Measurements from ENCODE around the gene MTTP.
"Not testable (repeated sequence)": the region's sequence is repeated elsewhere in the genome, so short reads cannot be mapped to it uniquely, and the experiment has no call there.

The MTTP gene

GRCh38 chr4:99574530-99575324 lies at the start of gene MTTP:
MTTP (plus strand) TSS chr4:99574824; CDS start chr4:99574910, 86 bp downstream.
- DNase-seq = no peak

GRCh38 chr4:99529228-99529627 lies 45.4 kb upstream of the MTTP start:
- no peak for DNase-seq

DNA sequence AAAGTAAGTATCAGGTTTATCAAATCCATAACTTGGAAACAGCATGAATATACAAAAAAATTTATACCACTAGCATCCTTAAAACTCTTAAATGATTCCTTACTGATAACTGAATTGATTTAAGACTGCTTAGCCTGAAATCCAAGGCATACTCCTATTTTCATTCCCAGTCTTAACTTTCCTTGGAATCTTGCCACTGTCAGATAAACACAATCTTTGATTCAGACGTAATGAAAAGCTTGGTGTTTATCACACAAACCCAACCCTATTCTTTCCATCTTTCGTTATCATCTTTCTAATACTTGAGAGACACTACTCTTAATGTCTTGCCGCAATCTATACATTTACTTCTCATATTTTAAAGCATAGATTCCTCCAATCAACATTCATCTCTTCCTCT lies 44.7 kb upstream of the MTTP start:
- DNase-seq = no peak

DNA sequence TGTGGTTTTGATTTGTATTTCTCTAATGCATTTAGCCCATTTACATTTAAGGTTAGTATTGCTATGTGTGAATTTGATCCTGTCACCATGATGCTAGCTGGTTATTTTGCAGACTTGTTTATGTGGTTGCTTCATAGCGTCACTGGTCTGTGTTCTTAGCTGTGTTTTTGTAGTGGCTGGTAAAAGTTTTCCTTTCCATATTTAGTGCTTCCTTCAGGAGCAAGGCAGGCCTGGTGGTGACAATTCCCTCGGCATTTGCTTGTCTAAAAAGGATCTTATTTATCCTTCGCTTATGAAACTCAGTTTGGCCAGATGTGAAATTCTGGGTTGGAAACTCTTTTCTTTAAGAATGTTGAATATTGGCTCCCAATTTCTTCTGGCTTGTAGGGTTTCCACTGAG lies 39.9 kb upstream of the MTTP start:
- not testable (repeated sequence) for DNase-seq

- DNase-seq = no peak
These were observed 38.4 kb upstream of the MTTP start for GRCh38 chr4:99536271-99536670.

GRCh38 chr4:99536848-99537247 lies 37.8 kb upstream of the MTTP start:
- DNase-seq = no peak

GRCh38 chr4:99537674-99538073 lies 37.0 kb upstream of the MTTP start:
- no peak for DNase-seq

GRCh38 chr4:99540277-99540939 lies 34.2 kb upstream of the MTTP start:
- DNase-seq = no peak

DNA sequence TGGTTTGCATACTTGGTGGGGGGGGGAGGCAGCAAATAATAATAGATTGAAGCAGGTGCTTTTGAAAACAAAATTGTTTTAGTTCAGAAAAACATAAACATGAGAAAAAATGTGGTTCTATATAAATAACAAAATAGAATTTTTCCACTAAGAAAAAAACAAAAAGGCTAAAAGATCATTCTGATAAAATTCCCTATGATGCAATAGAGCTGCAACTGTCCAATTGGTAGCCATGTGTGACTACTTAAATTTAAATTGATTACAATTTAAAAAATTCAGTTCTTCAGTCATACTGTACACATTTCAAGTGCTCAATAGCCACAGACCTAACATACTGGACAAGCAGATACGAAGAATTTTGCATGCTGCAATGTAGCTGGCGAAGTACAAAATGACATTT lies 21.8 kb upstream of the MTTP start:
- no peak for DNase-seq

- DNase-seq = peak; percentile 93 to 96
These were observed 11.1 kb upstream of the MTTP start, which contains the start of gene TRMT10A for GRCh38 chr4:99563310-99564186. TRMT10A (minus strand) TSS chr4:99564039; CDS start chr4:99559338, 4,701 bp downstream.

DNA sequence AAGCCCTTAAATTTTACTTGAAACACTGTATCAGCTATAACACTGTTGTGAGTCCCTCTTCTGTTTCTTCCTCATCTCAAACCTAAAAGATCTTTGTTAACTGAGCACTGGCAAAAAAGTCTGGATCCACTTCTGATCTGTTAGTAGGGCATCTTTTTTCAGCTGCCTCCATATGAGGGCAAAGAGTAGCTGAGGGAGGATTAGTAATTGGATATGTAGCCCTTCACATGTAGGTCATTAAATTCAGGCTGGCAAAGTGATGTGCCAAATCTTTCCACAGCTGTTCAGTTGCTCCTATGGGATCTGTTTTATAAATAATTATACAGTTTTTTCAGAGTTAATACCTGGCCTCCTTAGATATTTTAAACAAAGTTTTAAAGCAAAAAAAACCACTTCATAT lies 9.7 kb upstream of the MTTP start:
- DNase-seq = peak in 1 of 2 experiments; percentile 46

- DNase-seq = no peak
These were observed 2.7 kb upstream of the MTTP start for GRCh38 chr4:99571883-99572282.

- DNase-seq = no peak
These were observed 1.9 kb upstream of the MTTP start for GRCh38 chr4:99572527-99573240.

- DNase-seq = no peak
These were observed 772 bp upstream of the MTTP start for GRCh38 chr4:99573735-99574368.

- no peak for DNase-seq
These were observed 4.1 kb downstream of the MTTP start for GRCh38 chr4:99578714-99579113.

DNA sequence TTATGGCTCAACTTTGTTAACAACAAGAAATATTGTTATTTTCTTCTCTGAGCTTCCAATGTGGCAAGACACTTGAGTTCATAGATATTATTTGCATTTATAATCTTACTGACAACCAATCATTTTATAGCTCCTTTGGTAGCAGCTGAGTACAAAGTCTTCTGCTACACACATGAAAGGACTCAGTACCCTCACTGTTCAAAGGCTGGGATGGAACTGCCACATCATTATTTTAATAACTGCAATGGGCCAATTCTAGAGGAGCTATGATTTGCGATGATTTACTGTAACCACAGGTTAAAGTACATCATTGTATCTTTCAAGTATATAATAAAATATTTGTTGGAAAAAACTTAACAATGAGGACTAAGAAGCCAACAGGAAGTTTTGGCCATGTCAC lies 10.9 kb downstream of the MTTP start:
- DNase-seq = no peak

- peak in 1 of 2 experiments; percentile 41 for DNase-seq
These were observed 11.7 kb downstream of the MTTP start for GRCh38 chr4:99586322-99586721.

GRCh38 chr4:99586797-99587196 lies 12.2 kb downstream of the MTTP start:
- no peak for DNase-seq

- no peak for DNase-seq
These were observed 12.7 kb downstream of the MTTP start for GRCh38 chr4:99587309-99587708.

GRCh38 chr4:99587803-99588202 lies 13.2 kb downstream of the MTTP start:
- no peak for DNase-seq

GRCh38 chr4:99591757-99592156 lies 17.1 kb downstream of the MTTP start:
- DNase-seq = no peak
